Measurements from ENCODE around the gene SINHCAF. TPM values are rescaled to one million over a fixed set of nuclear protein-coding genes. Genes with fewer than 3 reads are reported as not detected.
"Not testable (repeated sequence)": the region's sequence is repeated elsewhere in the genome, so short reads cannot be mapped to it uniquely, and the experiment has no call there.

SINHCAF gene
- total RNA-seq, 3 donors from 2014 or later, result 46.8 to 79.2 (median 71.9) TPM

GRCh38 chr12:31259136-31259886 is 66.6 kb downstream of the SINHCAF start:
- no peak for DNase-seq
- Histone ChIP-seq H3K4me3 (no peak overlapping the region), H3K4me1 (ENCODE audit: low read depth) (no peaks in the 10 kb centered on the region), H3K36me3 (ENCODE audit: low read depth) (no peaks in the 10 kb centered on the region), H3K9me3 (no peaks in the 10 kb centered on the region)
- no peak for TF ChIP-seq CTCF (IDR thresholded peaks at IDR 0.05)
- ATAC-seq, result no peak
- intact Hi-C loops (cut with DNase I, micrococcal nuclease), result no loop called here

GRCh38 chr12:31257784-31258183 is 68.2 kb downstream of the SINHCAF start:
- intact Hi-C loops (cut with DNase I, micrococcal nuclease), result no loop called here
- TF ChIP-seq CTCF (IDR thresholded peaks at IDR 0.05), result no peak
- no peaks in the 10 kb centered on the region for H3K9me3 ChIP-seq
- no peaks in the 10 kb centered on the region for H3K36me3 ChIP-seq (ENCODE audit: low read depth)
- ATAC-seq (no peak), DNase-seq (no peak)
- no peak overlapping the region for H3K4me3 ChIP-seq
- no peaks in the 10 kb centered on the region for H3K4me1 ChIP-seq (ENCODE audit: low read depth)

DNA sequence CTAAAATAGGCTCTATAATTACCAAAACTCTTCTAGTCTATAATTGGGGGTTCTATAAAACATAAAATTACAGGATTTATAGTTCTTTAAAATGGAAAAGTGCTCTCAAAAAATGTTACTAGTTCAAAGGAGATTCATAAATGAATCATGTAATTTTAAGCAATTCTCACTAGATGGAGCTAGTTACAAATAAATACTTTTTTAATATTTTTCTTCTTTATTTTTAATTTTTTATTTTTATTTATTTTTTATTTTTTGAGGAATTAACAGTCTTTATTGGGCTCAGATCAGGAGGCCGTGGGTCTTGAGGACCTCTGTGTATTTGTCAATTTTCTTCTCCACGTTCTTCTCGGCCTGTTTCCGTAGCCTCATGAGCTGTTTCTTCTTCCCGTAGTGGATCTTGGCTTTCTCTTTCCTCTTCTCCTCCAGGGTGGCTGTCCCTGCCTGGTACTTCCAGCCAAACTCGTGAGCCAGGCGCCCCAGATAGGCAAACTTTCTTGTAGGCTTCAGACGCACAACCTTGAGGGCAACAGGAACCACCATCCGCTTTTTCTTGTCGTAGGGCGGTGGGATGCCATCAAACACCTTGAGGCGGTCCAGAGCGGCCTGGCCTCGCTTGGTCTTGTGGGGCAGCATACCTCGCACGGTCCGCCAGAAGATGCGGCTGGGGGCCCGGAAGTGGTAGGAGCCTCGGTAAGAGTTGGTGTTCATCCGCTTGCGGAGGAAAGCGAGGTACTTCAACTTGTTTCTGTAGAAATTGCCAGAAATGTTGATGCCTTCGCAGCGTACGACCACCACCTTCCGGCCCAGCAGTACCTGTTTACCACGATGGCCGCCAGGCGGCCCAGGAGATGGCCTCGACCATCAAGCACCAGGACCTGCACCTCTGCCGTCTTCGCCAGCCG is 74.0 kb downstream of the SINHCAF start:
- intact Hi-C loops (cut with DNase I, micrococcal nuclease); ATAC-seq; H3K4me1 ChIP-seq (ENCODE audit: low read depth); H3K9me3 ChIP-seq; H3K4me3 ChIP-seq; H3K36me3 ChIP-seq (ENCODE audit: low read depth); DNase-seq: not testable (repeated sequence)

DNA sequence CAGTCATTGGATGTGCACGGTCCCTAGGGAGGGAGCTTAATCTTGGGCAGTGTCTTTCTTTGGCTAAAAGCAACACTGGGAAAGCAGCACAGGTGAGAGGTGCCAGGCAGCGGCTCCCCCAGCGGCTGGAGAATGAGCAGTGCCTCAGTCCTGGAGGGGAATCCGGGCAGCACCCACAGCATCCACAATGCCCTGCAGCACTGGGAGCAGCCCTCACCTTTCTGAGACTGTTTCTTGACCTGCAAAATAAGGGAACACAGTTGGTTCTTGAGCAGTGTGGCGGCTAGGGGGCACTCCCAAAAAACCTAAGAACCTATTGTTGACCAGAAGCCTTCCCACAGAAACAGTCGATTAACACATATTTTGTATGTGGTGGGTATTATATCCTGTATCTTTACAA is 75.8 kb downstream of the SINHCAF start:
- TF ChIP-seq CTCF (IDR thresholded peaks at IDR 0.05), result no peak
- no peak for DNase-seq
- intact Hi-C loops (cut with DNase I, micrococcal nuclease), result no loop called here
- no peak for ATAC-seq
- H3K4me1 ChIP-seq (ENCODE audit: low read depth), result no peaks in the 10 kb centered on the region
- H3K9me3 ChIP-seq, result no peaks in the 10 kb centered on the region
- H3K36me3 ChIP-seq (ENCODE audit: low read depth), result no peaks in the 10 kb centered on the region
- H3K4me3 ChIP-seq, result no peak overlapping the region

DNA sequence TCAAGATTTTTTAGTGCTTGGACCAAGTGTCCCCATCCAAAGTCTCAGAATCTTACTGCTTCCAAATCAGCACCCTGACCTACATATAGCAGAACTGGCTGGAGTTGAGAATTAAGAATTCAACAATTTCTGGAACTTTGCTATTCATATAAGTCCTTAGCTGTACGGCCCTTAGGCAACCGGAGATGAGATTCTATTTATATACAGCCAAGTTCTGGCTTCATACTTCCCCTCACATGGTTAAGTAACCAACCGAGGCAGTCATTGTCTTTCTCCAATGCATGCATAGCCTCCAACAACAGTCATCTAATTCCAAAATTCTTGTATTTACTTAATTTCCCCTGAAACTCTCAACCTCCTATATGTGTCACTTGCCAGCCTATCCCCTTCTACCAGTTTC is 76.6 kb downstream of the SINHCAF start:
- intact Hi-C loops (cut with DNase I, micrococcal nuclease), result loop anchor here in 1 of 2 donors (10.0 kb wide), 1 partner anchor 405 kb away; no protein-coding TSS in a partner anchor
- DNase-seq (no peak), ATAC-seq (no peak)
- no peak for TF ChIP-seq CTCF (IDR thresholded peaks at IDR 0.05)
- H3K9me3 ChIP-seq, result no peaks in the 10 kb centered on the region
- no peaks in the 10 kb centered on the region for H3K36me3 ChIP-seq (ENCODE audit: low read depth)
- H3K4me1 ChIP-seq (ENCODE audit: low read depth), result no peaks in the 10 kb centered on the region
- no peak overlapping the region for H3K4me3 ChIP-seq

DNA sequence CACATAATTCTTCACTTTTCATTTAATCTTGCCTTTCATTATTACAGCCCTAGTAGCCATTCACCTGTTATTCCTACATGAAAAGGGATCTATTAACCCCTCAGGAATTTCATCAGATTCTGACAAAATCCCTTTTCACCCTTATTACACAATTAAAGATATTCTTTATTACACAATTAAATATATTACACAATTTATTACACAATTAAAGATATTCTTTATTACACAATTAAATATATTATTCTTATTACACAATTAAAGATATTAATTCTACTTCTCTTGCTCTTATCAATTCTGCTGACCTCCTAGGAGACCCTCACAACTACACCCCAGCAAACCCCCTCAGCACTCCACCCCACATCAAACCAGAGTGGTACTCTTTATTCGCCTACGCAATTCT is 77.1 kb downstream of the SINHCAF start:
- H3K4me3 ChIP-seq, result no peak overlapping the region
- H3K9me3 ChIP-seq, result no peaks in the 10 kb centered on the region
- no peak for DNase-seq
- no peak for TF ChIP-seq CTCF (IDR thresholded peaks at IDR 0.05)
- intact Hi-C loops (cut with DNase I, micrococcal nuclease), result loop anchor here in 1 of 2 donors (10.0 kb wide), 1 partner anchor 404 kb away; no protein-coding TSS in a partner anchor
- H3K4me1 ChIP-seq (ENCODE audit: low read depth), result no peaks in the 10 kb centered on the region
- ATAC-seq, result no peak
- H3K36me3 ChIP-seq (ENCODE audit: low read depth), result no peaks in the 10 kb centered on the region
